HFFc6 (cell line): ENCODE measurements around the gene PEA15. TPM values are rescaled to one million over a fixed set of nuclear protein-coding genes. Genes with fewer than 3 reads are reported as not detected.

Source experiments
- DNase-seq: peaks from one replicate; pipeline ENCODE4 v3.0.0-alpha.2; 2018
- H3K27ac Mint-ChIP-seq: 2 replicates; pipeline ENCODE4 v1.8.0; 2020; ENCODE audit warnings: mild to moderate bottlenecking, mixed read lengths
- H3K27me3 Mint-ChIP-seq: 2 replicates; pipeline ENCODE4 v1.8.0; 2021; ENCODE audit warnings: mild to moderate bottlenecking, moderate library complexity, mixed read lengths; ENCODE audit not compliant: insufficient read depth
- H3K36me3 Mint-ChIP-seq: 2 replicates; pipeline ENCODE4 v1.8.0; 2021; ENCODE audit warnings: low read depth, mixed read lengths
- H3K4me1 Mint-ChIP-seq: 2 replicates; pipeline ENCODE4 v1.8.0; 2020; ENCODE audit warnings: low read depth, mixed read lengths
- H3K4me3 Mint-ChIP-seq: 2 replicates; pipeline ENCODE4 v1.8.0; 2020; ENCODE audit warnings: mild to moderate bottlenecking, moderate library complexity, mixed read lengths
- H3K9me3 Mint-ChIP-seq: 2 replicates; pipeline ENCODE4 v1.8.0; 2020; ENCODE audit warnings: mild to moderate bottlenecking, mixed read lengths
- total RNA-seq, 6 experiments: library from RNA; stranded (reverse); fragmentation: NEBNext Ultra II Directional; extraction: Animal tissue kit (Norgen Biotek cat#: 25700); gene quantifications; 2 replicates in 1 of 6; 3 replicates in 5 of 6; pipeline ENCODE4 v1.2.3, GENCODE V29; 2021
- TF ChIP-seq, protein P1 (sequence below): fragments of 200-600 bp; sonication (generic); IDR thresholded peaks from 2 replicates; pipeline ENCODE4 v1.5.0; 2021; ENCODE audit warnings: antibody characterized with exemption, mild to moderate bottlenecking

The PEA15 gene
- total RNA-seq, 6 experiments from 2014 or later, result 448 to 538 (median 470) TPM

DNA sequence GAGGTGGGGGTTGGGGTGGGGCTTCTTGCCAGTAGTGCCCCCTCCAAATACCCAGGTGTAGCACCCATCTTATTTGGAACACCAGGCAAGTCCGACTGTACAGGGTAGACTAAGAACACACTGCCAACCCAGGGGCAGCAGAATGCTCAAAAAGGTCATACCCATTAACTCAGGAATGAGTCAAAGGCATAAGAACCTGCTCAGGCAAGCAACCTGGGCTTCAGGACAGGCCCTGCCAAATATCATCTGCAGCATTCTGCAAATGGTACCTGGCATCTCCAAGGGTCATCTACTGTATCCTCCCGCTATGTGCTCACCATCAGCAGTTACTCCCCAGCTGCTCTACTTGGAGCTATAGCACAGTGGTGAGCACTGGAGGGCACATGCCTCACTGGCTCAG lies 19.4 kb downstream of the PEA15 start:
- Mint-ChIP-seq H3K27ac (no peak overlapping the region), H3K27me3 (no peaks in the 10 kb centered on the region; the same call in 1 of the 2 replicates), H3K9me3 (no peaks in the 10 kb centered on the region), H3K4me1 (peaks cover 7% of the 10 kb centered on the region), H3K4me3 (no peak overlapping the region), H3K36me3 (peaks cover 16% of the 10 kb centered on the region)
- no peak for DNase-seq
- TF ChIP-seq, protein P1, sequence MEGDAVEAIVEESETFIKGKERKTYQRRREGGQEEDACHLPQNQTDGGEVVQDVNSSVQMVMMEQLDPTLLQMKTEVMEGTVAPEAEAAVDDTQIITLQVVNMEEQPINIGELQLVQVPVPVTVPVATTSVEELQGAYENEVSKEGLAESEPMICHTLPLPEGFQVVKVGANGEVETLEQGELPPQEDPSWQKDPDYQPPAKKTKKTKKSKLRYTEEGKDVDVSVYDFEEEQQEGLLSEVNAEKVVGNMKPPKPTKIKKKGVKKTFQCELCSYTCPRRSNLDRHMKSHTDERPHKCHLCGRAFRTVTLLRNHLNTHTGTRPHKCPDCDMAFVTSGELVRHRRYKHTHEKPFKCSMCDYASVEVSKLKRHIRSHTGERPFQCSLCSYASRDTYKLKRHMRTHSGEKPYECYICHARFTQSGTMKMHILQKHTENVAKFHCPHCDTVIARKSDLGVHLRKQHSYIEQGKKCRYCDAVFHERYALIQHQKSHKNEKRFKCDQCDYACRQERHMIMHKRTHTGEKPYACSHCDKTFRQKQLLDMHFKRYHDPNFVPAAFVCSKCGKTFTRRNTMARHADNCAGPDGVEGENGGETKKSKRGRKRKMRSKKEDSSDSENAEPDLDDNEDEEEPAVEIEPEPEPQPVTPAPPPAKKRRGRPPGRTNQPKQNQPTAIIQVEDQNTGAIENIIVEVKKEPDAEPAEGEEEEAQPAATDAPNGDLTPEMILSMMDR, result no peak

DNA sequence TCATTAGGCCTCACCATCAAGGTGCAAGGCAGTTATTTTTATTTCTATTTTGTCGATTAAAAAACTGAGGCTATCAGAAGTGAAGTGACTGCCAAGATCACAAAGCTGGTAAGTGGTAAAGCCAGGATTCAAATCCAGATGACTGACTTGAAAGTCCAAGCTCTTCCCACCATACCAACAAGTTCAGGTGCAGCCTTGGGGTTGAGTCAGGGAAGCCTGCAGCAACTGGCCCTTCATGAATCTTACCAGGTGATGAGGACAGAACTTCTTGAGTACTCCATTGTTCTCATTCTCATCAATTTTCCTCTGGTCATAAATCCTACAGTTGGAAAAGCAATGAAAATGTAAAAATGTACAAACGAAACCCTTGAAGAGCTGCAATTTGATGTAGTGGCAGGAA lies 20.2 kb downstream of the PEA15 start:
- H3K27me3 Mint-ChIP-seq, result no peaks in the 10 kb centered on the region; the same call in 1 of the 2 replicates
- no peaks in the 10 kb centered on the region for H3K4me1 Mint-ChIP-seq
- DNase-seq, result no peak
- peaks cover 21% of the 10 kb centered on the region for H3K36me3 Mint-ChIP-seq
- H3K9me3 Mint-ChIP-seq, result no peaks in the 10 kb centered on the region
- no peak overlapping the region for H3K4me3 Mint-ChIP-seq
- TF ChIP-seq, protein P1, result no peak
- H3K27ac Mint-ChIP-seq, result no peak overlapping the region

DNA sequence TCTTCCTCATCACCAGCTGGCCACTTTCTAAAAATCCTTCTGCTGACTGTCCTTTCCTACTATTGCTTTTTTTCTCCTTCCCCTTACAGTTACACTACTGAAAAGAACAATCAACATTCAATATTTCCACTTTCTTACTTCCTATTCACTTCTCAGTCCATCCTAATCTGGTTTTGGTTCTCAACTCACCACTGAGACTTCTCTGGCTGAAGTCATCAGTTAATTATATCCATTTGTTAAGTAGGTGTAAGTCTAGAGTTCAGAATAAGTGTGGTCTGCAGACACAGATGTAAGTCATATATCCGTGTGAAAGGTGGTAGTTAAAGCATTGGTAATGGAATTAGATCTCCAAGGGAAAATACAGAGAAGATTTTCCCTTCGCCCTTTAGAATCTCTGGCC lies 21.4 kb downstream of the PEA15 start:
- Mint-ChIP-seq H3K27ac (no peak overlapping the region), H3K4me1 (no peaks in the 10 kb centered on the region), H3K4me3 (no peak overlapping the region), H3K27me3 (no peaks in the 10 kb centered on the region), H3K9me3 (no peaks in the 10 kb centered on the region), H3K36me3 (peaks cover 14% of the 10 kb centered on the region)
- TF ChIP-seq, protein P1, result no peak
- DNase-seq, result no peak

DNA sequence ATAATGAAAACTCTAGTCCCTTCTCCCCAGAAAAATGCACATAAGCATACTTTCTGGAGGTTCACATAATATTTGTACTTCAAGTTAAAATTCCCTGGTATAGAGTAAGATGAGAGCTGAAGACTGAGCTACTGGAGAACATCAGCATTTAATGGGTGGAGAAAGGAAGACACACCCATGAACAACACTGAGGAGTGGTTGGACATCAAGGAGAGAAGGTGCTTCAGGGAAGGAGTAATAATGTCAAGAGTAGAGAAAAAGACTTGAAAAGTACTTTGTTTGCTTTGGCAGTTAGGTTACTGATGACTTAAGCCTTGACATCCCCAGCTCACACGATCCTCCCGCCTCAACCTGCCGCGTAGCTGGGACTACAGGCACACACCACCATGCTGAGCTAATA lies 21.9 kb downstream of the PEA15 start:
- Mint-ChIP-seq H3K9me3 (no peaks in the 10 kb centered on the region), H3K4me1 (no peaks in the 10 kb centered on the region), H3K4me3 (no peak overlapping the region), H3K27ac (no peak overlapping the region), H3K36me3 (peaks cover 14% of the 10 kb centered on the region), H3K27me3 (no peaks in the 10 kb centered on the region)
- TF ChIP-seq, protein P1, result no peak
- DNase-seq, result no peak

DNA sequence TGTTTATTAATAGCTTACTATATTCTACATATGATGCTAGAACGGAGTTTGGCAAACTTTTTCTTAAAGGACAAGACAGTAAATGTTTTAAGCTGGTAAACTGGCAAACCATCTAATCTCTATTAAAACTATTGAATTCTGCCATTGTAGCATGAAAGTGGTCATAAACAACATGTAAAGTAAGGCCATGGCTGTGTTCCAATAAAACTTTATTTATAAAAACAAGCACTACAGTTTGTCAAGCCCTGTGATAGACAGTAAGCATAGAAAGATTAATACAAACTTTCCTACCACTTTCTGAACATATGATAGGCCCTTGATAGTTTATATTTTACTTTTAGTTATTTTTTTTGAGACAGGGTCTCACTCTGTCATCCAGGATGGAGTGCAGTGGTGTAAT lies 22.4 kb downstream of the PEA15 start:
- TF ChIP-seq, protein P1, result no peak
- Mint-ChIP-seq H3K27ac (no peak overlapping the region), H3K9me3 (no peaks in the 10 kb centered on the region), H3K36me3 (peaks cover 14% of the 10 kb centered on the region), H3K27me3 (no peaks in the 10 kb centered on the region), H3K4me3 (no peak overlapping the region), H3K4me1 (no peaks in the 10 kb centered on the region)
- no peak for DNase-seq

DNA sequence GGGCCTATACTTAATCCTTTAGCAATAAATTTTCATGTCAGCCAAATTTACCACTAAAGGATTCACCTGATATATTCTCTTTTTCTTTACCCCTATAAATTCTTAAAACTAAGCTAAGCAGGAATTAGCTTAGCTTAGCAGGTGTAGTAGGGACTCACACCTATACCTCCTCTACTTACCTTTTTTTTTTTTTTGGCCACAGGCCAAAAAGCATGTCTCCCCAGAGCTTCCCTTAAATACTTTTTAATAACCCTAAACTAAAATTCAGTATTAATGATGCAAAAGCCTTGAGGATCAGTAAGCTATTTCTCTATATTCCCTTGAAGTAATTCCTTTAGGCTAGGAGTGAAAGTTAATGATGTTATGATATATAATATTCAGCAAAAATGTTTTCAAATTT lies 23.2 kb downstream of the PEA15 start:
- Mint-ChIP-seq H3K4me3 (no peak overlapping the region), H3K9me3 (no peaks in the 10 kb centered on the region), H3K27me3 (no peaks in the 10 kb centered on the region), H3K36me3 (peaks cover 14% of the 10 kb centered on the region), H3K4me1 (no peaks in the 10 kb centered on the region), H3K27ac (no peak overlapping the region)
- TF ChIP-seq, protein P1, result no peak
- no peak for DNase-seq
